HepG2 (cell line): Measurements from ENCODE around the gene ASB3. TPM values are rescaled to one million over a fixed set of nuclear protein-coding genes. Genes with fewer than 3 reads are reported as not detected.

ENCODE experiments used
- ATF7-NPFF ChIP-seq: sonication (generic); formaldehyde crosslinking; IDR thresholded peaks from 2 replicates; pipeline ENCODE4 v1.8.1; 2023; ENCODE audit warnings: mild to moderate bottlenecking, low read depth, missing genetic modification reagents, moderate library complexity
- CREB1 ChIP-seq, 2 experiments: fragments of 450-650 bp in 1 of 2; IDR thresholded peaks; 2 replicates each; pipeline ENCODE4 v1.6.1; 2016 to 2017; ENCODE audit warnings: control low read depth in 1 of 2, mild to moderate bottlenecking in 1 of 2, missing compliant biosample characterization in 1 of 2, missing genetic modification characterization in 1 of 2
- HNF4G ChIP-seq, 2 experiments: sonication (generic) in 1 of 2; formaldehyde crosslinking in 1 of 2; IDR thresholded peaks; 2 replicates each; pipeline versions ENCODE4 v1.4.0 to v1.6.1; 2011 to 2020; ENCODE audit warnings: borderline replicate concordance in 2 of 2, low read depth in 2 of 2, mild to moderate bottlenecking in 2 of 2, low read length in 1 of 2, missing genetic modification reagents in 1 of 2, moderate library complexity in 1 of 2
- MBD4 ChIP-seq: IDR thresholded peaks from 2 replicates; pipeline ENCODE4 v1.6.1; 2012; ENCODE audit warnings: low read length, inconsistent platforms, borderline replicate concordance
- MED13 ChIP-seq: sonication (generic); formaldehyde crosslinking; IDR thresholded peaks from 2 replicates; pipeline ENCODE4 v1.5.0; 2020; ENCODE audit warnings: missing genetic modification reagents
- NFIC ChIP-seq: IDR thresholded peaks from 2 replicates; pipeline ENCODE4 v1.6.1; 2012; ENCODE audit warnings: mild to moderate bottlenecking, low read length, inconsistent platforms
- NPAS2 ChIP-seq: sonication (generic); formaldehyde crosslinking; IDR thresholded peaks from 2 replicates; pipeline ENCODE4 v1.8.0; 2022; ENCODE audit warnings: mild to moderate bottlenecking, missing genetic modification reagents, borderline replicate concordance
- ZFYVE20 ChIP-seq: sonication (generic); formaldehyde crosslinking; IDR thresholded peaks from 2 replicates; pipeline ENCODE4 v1.8.0; 2023; ENCODE audit warnings: low read depth, mild to moderate bottlenecking, moderate library complexity, missing genetic modification reagents, borderline replicate concordance
- ZNF329 ChIP-seq: sonication (generic); formaldehyde crosslinking; IDR thresholded peaks from 2 replicates; pipeline ENCODE4 v1.9.0; 2021; ENCODE audit warnings: low read depth, mild to moderate bottlenecking, missing genetic modification reagents
- ZNF335 ChIP-seq: sonication (generic); formaldehyde crosslinking; IDR thresholded peaks from 2 replicates; pipeline ENCODE4 v1.4.0; 2020; ENCODE audit warnings: missing genetic modification reagents
- ZNF34 ChIP-seq: sonication (generic); formaldehyde crosslinking; IDR thresholded peaks from 2 replicates; pipeline ENCODE4 v1.4.0; 2020; ENCODE audit warnings: mild to moderate bottlenecking, missing genetic modification reagents, borderline replicate concordance
- ZNF354B ChIP-seq: sonication (generic); formaldehyde crosslinking; IDR thresholded peaks from 2 replicates; pipeline ENCODE4 v1.8.0; 2022; ENCODE audit warnings: mild to moderate bottlenecking, missing genetic modification reagents
- ZNF44 ChIP-seq: sonication (generic); formaldehyde crosslinking; IDR thresholded peaks from 2 replicates; pipeline ENCODE4 v1.5.1; 2020; ENCODE audit warnings: mild to moderate bottlenecking, missing genetic modification reagents
- ZNF629 ChIP-seq: sonication (generic); formaldehyde crosslinking; conservative IDR thresholded peaks from 2 replicates; pipeline ENCODE4 v1.5.0; 2020; ENCODE audit warnings: missing genetic modification reagents
- ZNF660 ChIP-seq: sonication (generic); formaldehyde crosslinking; IDR thresholded peaks from 2 replicates; pipeline ENCODE4 v1.5.1; 2020; ENCODE audit warnings: mild to moderate bottlenecking, low read depth, missing genetic modification reagents, borderline replicate concordance
- ZNF674 ChIP-seq: sonication (generic); formaldehyde crosslinking; IDR thresholded peaks from 2 replicates; pipeline ENCODE4 v1.5.0; 2020; ENCODE audit warnings: low read depth, mild to moderate bottlenecking, missing genetic modification reagents
- polyA plus RNA-seq, 8 experiments: library from polyadenylated mRNA; depleted of rRNA in 3 of 8; stranded (reverse) in 7 of 8; unstranded in 1 of 8; fragments of >200 nt; fragmentation: Illumina TruSeq in 4 of 8; extraction: Trizol in 4 of 8; gene quantifications; 2 replicates each; pipeline versions ENCODE4 v1.2.1 to v1.2.3, GENCODE V29; 2011 to 2016; ENCODE audit warnings: low read depth in 4 of 8, missing spikeins in 1 of 8, mixed read lengths in 1 of 8; ENCODE audit not compliant: insufficient read depth in 1 of 8
- total RNA-seq, 5 experiments: library from RNA; depleted of rRNA; stranded (reverse); fragments of >200 nt; fragmentation: Illumina TruSeq; extraction: Trizol; gene quantifications; 2 replicates each; pipeline ENCODE4 v1.2.3, GENCODE V29; 2016; ENCODE audit warnings: low read depth in 1 of 5
- TF ChIP-seq, protein P1 (sequence below): sonication (generic); formaldehyde crosslinking; IDR thresholded peaks from 2 replicates; pipeline ENCODE4 v1.4.0; 2020; ENCODE audit warnings: missing genetic modification reagents, mild to moderate bottlenecking, borderline replicate concordance
- TF ChIP-seq, protein P2 (sequence below): sonication (generic); formaldehyde crosslinking; IDR thresholded peaks from 2 replicates; pipeline ENCODE4 v1.4.0; 2020; ENCODE audit warnings: low read depth, missing genetic modification reagents
- TF ChIP-seq, protein P3 (sequence below): IDR thresholded peaks from 2 replicates; pipeline ENCODE4 v1.6.1; 2012; ENCODE audit warnings: inconsistent platforms
- TF ChIP-seq, protein P4 (sequence below): sonication (generic); formaldehyde crosslinking; IDR thresholded peaks from 2 replicates; pipeline ENCODE4 v1.4.0; 2020; ENCODE audit warnings: low read depth, mild to moderate bottlenecking, missing genetic modification reagents

ASB3 gene
- total and polyA plus RNA-seq, 2 of the 13 experiments (the other 11 are each of a cell fraction or from before 2014, with no cell fraction given) = 40.1 to 41.8 TPM

DNA sequence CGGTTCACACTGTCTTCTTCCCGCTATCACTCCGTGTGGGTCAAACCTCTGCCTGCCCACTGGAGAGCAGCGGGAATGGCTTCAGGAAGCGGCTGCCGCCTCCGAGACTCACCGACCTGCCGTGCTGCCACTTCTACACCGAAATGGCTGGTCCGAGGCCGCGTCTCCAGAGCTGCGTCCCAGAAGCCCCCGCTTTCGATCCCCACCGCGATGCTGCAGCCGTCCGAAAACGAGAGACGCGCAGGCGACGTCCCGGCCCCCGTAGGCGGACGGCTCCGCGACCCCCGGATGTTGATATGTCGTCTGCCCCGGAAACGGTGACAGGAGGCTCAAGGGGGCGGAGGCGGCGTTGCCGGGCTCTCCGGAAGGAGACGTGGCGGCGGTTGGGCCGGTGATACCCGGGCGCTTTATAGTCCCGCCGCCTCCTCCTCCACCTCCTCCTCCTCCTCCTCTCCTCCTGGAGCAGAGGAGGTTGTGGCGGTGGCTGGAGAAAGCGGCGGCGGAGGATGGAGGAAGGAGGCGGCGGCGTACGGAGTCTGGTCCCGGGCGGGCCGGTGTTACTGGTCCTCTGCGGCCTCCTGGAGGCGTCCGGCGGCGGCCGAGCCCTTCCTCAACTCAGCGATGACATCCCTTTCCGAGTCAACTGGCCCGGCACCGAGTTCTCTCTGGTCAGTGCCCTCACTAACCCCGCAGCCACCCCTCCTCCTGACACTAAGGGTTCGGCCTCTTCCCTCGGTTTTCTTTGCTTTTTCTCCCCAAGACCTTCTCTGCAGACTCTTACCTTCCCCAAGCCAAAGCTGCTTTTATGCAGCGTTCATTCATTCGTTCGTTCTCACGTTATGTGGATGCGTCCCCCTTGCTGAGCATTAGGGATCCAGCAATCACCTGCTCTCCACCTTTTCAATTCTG lies at the start of gene ASB3, which contains the start of gene ERLEC1 (continued):
- TF ChIP-seq, protein P1, sequence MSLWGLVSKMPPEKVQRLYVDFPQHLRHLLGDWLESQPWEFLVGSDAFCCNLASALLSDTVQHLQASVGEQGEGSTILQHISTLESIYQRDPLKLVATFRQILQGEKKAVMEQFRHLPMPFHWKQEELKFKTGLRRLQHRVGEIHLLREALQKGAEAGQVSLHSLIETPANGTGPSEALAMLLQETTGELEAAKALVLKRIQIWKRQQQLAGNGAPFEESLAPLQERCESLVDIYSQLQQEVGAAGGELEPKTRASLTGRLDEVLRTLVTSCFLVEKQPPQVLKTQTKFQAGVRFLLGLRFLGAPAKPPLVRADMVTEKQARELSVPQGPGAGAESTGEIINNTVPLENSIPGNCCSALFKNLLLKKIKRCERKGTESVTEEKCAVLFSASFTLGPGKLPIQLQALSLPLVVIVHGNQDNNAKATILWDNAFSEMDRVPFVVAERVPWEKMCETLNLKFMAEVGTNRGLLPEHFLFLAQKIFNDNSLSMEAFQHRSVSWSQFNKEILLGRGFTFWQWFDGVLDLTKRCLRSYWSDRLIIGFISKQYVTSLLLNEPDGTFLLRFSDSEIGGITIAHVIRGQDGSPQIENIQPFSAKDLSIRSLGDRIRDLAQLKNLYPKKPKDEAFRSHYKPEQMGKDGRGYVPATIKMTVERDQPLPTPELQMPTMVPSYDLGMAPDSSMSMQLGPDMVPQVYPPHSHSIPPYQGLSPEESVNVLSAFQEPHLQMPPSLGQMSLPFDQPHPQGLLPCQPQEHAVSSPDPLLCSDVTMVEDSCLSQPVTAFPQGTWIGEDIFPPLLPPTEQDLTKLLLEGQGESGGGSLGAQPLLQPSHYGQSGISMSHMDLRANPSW (CRISPR knock-in tag) = no peak; the same call in 1 of the 2 replicates
- TF ChIP-seq ZNF34 (CRISPR knock-in tag) (no peak; the same call in 1 of the 2 replicates), ZNF354B (CRISPR knock-in tag) (peak; percentile 82; the same call in 1 of the 2 replicates), ZNF329 (peak; percentile 93), ZNF660 (CRISPR knock-in tag) (0 out of 2 replicates have a peak, but pooled peaks have one; percentile 64), NFIC (no peak), HNF4G (IDR thresholded peaks at IDR 0.05; ENCODE audit: borderline replicate concordance, low read depth, low read length) (0 out of 2 replicates have a peak, but pooled peaks have one; percentile 16), HNF4G (CRISPR knock-in tag; IDR thresholded peaks at IDR 0.05; ENCODE audit: borderline replicate concordance, low read depth) (0 out of 2 replicates have a peak, but pooled peaks have one; percentile 24), ZNF629 (peak; percentile 69), NPAS2 (CRISPR knock-in tag) (no peak), ATF7-NPFF (peak; percentile 97), ZNF44 (CRISPR knock-in tag) (no peak; the same call in 1 of the 2 replicates), MBD4 (no peak), ZNF335 (peak; percentile 92), CREB1 (IDR thresholded peaks at IDR 0.05) (peak; percentile 80), CREB1 (CRISPR knock-in tag; IDR thresholded peaks at IDR 0.05) (peak; percentile 90), MED13 (CRISPR knock-in tag) (peak; percentile 94), ZNF674 (CRISPR knock-in tag) (peak; percentile 98), ZFYVE20 (no peak)
- TF ChIP-seq, protein P2, sequence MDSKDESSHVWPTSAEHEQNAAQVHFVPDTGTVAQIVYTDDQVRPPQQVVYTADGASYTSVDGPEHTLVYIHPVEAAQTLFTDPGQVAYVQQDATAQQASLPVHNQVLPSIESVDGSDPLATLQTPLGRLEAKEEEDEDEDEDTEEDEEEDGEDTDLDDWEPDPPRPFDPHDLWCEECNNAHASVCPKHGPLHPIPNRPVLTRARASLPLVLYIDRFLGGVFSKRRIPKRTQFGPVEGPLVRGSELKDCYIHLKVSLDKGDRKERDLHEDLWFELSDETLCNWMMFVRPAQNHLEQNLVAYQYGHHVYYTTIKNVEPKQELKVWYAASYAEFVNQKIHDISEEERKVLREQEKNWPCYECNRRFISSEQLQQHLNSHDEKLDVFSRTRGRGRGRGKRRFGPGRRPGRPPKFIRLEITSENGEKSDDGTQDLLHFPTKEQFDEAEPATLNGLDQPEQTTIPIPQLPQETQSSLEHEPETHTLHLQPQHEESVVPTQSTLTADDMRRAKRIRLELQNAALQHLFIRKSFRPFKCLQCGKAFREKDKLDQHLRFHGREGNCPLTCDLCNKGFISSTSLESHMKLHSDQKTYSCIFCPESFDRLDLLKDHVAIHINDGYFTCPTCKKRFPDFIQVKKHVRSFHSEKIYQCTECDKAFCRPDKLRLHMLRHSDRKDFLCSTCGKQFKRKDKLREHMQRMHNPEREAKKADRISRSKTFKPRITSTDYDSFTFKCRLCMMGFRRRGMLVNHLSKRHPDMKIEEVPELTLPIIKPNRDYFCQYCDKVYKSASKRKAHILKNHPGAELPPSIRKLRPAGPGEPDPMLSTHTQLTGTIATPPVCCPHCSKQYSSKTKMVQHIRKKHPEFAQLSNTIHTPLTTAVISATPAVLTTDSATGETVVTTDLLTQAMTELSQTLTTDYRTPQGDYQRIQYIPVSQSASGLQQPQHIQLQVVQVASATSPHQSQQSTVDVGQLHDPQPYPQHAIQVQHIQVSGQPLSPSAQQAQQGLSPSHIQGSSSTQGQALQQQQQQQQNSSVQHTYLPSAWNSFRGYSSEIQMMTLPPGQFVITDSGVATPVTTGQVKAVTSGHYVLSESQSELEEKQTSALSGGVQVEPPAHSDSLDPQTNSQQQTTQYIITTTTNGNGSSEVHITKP (CRISPR knock-in tag) = peak; percentile 89
- TF ChIP-seq, protein P3, sequence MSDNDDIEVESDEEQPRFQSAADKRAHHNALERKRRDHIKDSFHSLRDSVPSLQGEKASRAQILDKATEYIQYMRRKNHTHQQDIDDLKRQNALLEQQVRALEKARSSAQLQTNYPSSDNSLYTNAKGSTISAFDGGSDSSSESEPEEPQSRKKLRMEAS = peak; percentile 91
- TF ChIP-seq, protein P4, sequence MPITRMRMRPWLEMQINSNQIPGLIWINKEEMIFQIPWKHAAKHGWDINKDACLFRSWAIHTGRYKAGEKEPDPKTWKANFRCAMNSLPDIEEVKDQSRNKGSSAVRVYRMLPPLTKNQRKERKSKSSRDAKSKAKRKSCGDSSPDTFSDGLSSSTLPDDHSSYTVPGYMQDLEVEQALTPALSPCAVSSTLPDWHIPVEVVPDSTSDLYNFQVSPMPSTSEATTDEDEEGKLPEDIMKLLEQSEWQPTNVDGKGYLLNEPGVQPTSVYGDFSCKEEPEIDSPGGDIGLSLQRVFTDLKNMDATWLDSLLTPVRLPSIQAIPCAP (CRISPR knock-in tag) = no peak
